Neural crest cell (in vitro differentiated cells): ENCODE measurements around the gene LIPI. TPM values are rescaled to one million over a fixed set of nuclear protein-coding genes. Genes with fewer than 3 reads are reported as not detected.

Experiments
- DNase-seq: peaks from one replicate; pipeline ENCODE4 v3.0.0; 2021; ENCODE audit warnings: low read depth, mixed read lengths, low spot score
- H3K27ac Mint-ChIP-seq: one replicate; pipeline ENCODE4 v1.8.0; 2021; ENCODE audit warnings: mild to moderate bottlenecking, mixed read lengths; ENCODE audit not compliant: unreplicated experiment
- H3K27me3 Mint-ChIP-seq: 2 replicates; pipeline ENCODE4 v1.8.0; 2021; ENCODE audit warnings: low read depth, mild to moderate bottlenecking, mixed read lengths
- H3K36me3 Mint-ChIP-seq: 2 replicates; pipeline ENCODE4 v1.8.0; 2021; ENCODE audit warnings: low read depth, mild to moderate bottlenecking, mixed read lengths
- H3K4me1 Mint-ChIP-seq: 2 replicates; pipeline ENCODE4 v1.8.0; 2021; ENCODE audit warnings: mixed read lengths
- H3K4me3 Mint-ChIP-seq: one replicate; pipeline ENCODE4 v1.8.0; 2021; ENCODE audit warnings: mild to moderate bottlenecking, mixed read lengths
- H3K9me3 Mint-ChIP-seq: 2 replicates; pipeline ENCODE4 v1.8.0; 2021; ENCODE audit warnings: mixed read lengths
- CTCF ChIP-seq: fragments of 200-600 bp; sonication (generic); conservative IDR thresholded peaks from 2 replicates; pipeline ENCODE4 v1.5.0; 2021; ENCODE audit warnings: antibody characterized with exemption, mild to moderate bottlenecking
- total RNA-seq: library from RNA; stranded (reverse); gene quantifications from 2 replicates; pipeline ENCODE4 v1.2.1, GENCODE V29; 2021

LIPI gene
- total RNA-seq, 1 donor from 2014 or later = not detected

DNA sequence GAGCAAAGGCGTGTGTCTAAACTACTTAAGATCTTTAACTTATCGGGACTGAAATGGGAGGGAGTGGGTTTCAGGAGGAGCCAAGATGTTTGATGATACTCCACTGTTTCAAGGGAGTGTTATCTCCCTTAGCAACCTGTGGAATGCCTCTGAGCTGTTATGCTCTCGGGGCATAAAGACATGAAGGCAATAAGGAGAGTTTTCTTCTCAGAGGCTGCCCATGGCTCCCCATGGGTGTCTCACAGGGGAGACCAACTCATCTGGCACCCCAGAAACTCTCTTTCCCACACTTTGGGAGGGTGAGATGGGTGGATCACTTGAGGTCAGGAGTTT is 130.0 kb downstream of the LIPI start:
- H3K4me1 Mint-ChIP-seq = peaks cover 6% of the 10 kb centered on the region
- no peak for TF ChIP-seq CTCF
- H3K4me3 Mint-ChIP-seq = peak overlapping the region; percentile 50
- peaks cover 8% of the 10 kb centered on the region for H3K9me3 Mint-ChIP-seq
- no peaks in the 10 kb centered on the region for H3K27me3 Mint-ChIP-seq
- H3K36me3 Mint-ChIP-seq = peaks cover 21% of the 10 kb centered on the region
- peak overlapping the region; percentile 97 for H3K27ac Mint-ChIP-seq
- no peak for DNase-seq

DNA sequence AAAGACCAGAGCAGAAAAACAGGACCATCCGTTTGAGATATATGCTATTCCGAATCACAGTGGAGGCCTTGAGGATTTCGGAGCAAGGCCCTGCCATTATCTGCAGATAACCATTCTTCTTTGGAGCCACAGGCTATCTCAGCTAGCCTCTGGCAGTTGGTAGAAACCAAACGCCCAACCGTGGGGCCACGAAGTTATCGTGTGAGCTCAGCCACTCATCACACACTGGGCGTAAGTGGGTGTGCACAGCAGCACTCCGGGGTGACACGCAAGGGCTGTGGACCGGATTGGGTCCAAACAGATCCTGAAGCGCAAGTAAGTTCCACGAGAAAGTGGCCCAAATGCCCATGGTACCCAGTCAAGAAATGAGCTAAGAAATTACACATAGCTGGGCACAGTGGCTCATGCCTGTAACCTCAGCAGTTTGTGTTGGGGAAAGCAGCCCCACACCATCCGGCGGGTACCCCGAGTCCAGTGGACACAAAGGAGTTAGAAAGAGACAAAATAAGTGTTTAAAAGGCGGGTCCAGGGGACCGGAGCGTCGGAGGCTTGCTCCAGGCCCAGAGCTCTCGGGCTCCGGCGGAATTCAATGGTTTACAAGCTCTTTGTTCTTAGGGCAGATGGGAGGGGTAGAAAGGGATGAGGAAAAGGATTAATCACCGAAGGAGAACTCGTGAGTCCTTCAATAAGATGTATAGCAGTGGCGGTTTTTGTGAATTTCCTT is 130.6 kb downstream of the LIPI start:
- Mint-ChIP-seq H3K4me1 (peaks cover 6% of the 10 kb centered on the region), H3K9me3 (peaks cover 8% of the 10 kb centered on the region), H3K36me3 (peaks cover 21% of the 10 kb centered on the region), H3K4me3 (peak overlapping the region; percentile 50), H3K27me3 (no peaks in the 10 kb centered on the region), H3K27ac (peak overlapping the region; percentile 97)
- no peak for DNase-seq
- TF ChIP-seq CTCF = no peak

DNA sequence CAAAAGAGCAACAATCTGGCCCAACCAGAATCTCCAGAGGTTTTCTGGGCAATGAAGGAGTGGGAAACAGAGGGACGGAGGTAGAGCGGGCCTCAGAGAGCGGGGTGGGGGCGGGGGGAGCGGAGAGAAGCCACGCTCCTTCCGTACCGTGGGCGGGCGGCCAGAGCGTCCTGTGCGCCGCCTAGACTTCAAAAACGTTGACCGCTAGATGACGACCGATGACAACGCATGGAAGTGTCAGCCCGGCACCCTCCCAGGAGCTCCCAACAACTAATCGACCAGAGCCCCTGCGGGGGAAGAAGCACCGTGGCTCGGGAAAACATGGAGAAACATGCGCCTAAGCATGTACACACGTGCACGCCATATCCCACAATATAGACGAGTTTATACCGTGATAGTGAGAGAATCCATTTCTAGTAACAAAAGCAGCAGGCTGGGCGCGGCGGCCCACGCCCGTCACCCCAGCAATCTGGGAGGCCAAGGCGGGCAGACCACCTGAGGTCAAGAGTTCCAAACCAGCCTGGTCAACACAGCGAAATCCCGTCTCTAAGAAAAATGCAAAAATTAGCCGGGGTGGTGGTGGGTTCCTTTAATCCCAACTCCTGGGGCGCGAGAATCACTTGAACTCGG is 131.9 kb downstream of the LIPI start:
- Mint-ChIP-seq H3K27ac (no peak overlapping the region), H3K4me1 (peaks cover 6% of the 10 kb centered on the region), H3K27me3 (no peaks in the 10 kb centered on the region), H3K4me3 (no peak overlapping the region), H3K9me3 (peaks cover 8% of the 10 kb centered on the region), H3K36me3 (peaks cover 26% of the 10 kb centered on the region)
- DNase-seq = no peak
- TF ChIP-seq CTCF = no peak

DNA sequence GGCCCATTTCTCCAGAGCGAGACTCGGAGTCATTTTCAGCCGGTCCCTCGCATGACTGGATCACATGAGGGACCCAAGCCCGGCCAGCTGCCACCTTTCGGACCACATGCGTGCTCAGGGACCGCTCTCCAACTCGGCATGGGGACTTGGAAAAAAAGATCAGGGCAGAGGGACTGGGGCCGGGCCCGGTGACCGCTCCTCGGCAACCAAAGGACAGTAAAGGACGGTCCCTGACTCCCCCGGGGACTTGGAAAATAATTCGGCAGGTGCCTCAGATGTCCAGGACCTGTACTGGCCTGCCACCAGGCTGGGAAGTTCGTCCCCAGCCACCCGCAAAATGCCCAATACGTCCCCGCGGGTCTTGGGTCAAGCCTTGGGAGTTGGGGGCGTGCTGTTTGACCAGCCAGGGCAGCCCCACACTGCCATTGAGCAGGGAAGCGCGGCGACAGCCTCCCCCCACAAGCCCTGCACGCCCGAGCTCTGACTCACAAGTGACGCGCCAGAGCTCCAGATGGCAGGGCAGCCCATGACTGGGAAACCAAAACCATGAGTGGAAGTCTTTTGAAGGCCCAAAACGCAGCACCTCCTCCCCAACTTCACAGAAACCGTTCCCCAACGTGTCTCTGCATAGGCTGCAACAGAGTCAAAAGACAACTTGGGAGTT is 134.5 kb downstream of the LIPI start:
- no peak overlapping the region for H3K4me3 Mint-ChIP-seq
- H3K9me3 Mint-ChIP-seq = peaks cover 8% of the 10 kb centered on the region
- peaks cover 6% of the 10 kb centered on the region for H3K4me1 Mint-ChIP-seq
- no peak for DNase-seq
- H3K27ac Mint-ChIP-seq = no peak overlapping the region
- H3K27me3 Mint-ChIP-seq = no peaks in the 10 kb centered on the region
- no peak for TF ChIP-seq CTCF
- H3K36me3 Mint-ChIP-seq = peaks cover 22% of the 10 kb centered on the region

- Mint-ChIP-seq H3K4me1 (peaks cover 3% of the 10 kb centered on the region), H3K27me3 (no peaks in the 10 kb centered on the region), H3K27ac (no peak overlapping the region), H3K9me3 (peaks cover 6% of the 10 kb centered on the region), H3K36me3 (peaks cover 20% of the 10 kb centered on the region), H3K4me3 (no peak overlapping the region)
- no peak for DNase-seq
- no peak for TF ChIP-seq CTCF
Measured at GRCh38 chr21:14075346-14076142, 135.2 kb downstream of the LIPI start.
